Epithelial cell of esophagus (primary cell): ENCODE data around the gene PCED1B.

Experiments used
- DNase-seq: peaks from one replicate; pipeline ENCODE4 v3.0.0; 2010; ENCODE audit warnings: low read depth
- H3K4me3 ChIP-seq: 2 replicates; pipeline ENCODE4 v1.5.1; 2011; ENCODE audit warnings: mild to moderate bottlenecking, low read length, control low read depth
- TF ChIP-seq, protein P1 (sequence below): IDR thresholded peaks from 2 replicates; pipeline ENCODE4 v1.5.1; 2011; ENCODE audit warnings: low read depth, mild to moderate bottlenecking, low read length, control low read depth, inconsistent platforms; ENCODE audit not compliant: insufficient read depth; ENCODE audit errors: missing control alignments

PCED1B gene

DNA sequence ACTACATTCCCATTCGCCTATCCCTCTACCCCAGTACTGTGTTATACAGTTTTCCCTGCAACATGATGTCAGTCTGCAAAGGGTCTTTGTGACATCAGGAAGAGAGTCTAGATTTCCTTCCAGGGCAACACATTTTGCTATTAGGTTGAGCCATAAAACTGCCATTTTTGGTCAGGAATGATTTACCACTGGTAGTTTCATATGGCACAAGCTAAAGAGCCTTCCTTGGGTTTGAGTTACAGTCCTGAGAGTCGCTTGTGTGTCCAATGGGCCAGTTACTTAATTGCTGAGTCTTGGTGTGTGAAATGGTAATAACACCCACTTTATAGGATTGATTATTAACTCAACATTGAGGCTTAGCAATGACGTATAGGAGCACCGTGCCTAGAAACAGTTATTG is 23.0 kb downstream of the PCED1B start:
- no peak for DNase-seq
- H3K4me3 ChIP-seq, result no peak overlapping the region
- TF ChIP-seq, protein P1, sequence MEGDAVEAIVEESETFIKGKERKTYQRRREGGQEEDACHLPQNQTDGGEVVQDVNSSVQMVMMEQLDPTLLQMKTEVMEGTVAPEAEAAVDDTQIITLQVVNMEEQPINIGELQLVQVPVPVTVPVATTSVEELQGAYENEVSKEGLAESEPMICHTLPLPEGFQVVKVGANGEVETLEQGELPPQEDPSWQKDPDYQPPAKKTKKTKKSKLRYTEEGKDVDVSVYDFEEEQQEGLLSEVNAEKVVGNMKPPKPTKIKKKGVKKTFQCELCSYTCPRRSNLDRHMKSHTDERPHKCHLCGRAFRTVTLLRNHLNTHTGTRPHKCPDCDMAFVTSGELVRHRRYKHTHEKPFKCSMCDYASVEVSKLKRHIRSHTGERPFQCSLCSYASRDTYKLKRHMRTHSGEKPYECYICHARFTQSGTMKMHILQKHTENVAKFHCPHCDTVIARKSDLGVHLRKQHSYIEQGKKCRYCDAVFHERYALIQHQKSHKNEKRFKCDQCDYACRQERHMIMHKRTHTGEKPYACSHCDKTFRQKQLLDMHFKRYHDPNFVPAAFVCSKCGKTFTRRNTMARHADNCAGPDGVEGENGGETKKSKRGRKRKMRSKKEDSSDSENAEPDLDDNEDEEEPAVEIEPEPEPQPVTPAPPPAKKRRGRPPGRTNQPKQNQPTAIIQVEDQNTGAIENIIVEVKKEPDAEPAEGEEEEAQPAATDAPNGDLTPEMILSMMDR, result no peak

DNA sequence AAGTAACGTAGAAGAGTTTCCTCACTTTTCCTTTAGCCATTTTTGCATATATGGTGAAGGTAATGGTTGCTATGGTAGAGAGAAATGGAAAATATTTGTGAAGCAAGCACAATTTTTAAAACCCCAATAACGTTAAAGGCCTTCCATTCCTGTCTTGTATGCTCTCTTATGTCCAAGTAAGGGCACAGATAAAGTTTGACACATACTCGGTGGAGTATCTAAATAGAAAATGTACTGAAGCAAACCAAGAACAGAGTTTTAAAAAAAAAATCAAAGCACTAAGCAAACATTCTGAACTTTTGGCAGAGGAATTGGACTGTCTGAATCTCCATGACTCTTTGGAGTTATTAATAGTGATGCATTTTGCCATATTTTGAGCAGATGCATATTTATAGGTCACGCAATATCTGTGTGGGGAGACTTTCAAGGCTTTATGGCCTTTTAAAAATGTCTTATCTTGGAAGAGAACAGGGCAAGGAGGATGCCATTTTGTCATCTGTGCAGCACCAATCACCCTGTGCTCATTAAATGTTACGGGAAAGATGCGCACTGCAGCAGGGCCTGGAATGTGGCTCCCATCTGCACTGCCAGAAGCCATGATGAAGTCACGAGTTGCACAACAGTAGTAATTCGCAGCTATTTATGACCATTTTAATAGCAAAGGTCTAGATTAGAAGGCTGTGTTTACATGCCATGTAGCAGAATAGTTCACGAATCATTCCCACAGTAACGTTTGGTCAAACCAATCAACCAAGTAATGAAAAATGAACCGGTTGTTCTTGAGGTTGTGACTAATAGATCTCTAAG is 23.6 kb downstream of the PCED1B start:
- TF ChIP-seq, protein P1, result no peak
- DNase-seq, result peak; percentile 46
- no peak overlapping the region for H3K4me3 ChIP-seq

DNA sequence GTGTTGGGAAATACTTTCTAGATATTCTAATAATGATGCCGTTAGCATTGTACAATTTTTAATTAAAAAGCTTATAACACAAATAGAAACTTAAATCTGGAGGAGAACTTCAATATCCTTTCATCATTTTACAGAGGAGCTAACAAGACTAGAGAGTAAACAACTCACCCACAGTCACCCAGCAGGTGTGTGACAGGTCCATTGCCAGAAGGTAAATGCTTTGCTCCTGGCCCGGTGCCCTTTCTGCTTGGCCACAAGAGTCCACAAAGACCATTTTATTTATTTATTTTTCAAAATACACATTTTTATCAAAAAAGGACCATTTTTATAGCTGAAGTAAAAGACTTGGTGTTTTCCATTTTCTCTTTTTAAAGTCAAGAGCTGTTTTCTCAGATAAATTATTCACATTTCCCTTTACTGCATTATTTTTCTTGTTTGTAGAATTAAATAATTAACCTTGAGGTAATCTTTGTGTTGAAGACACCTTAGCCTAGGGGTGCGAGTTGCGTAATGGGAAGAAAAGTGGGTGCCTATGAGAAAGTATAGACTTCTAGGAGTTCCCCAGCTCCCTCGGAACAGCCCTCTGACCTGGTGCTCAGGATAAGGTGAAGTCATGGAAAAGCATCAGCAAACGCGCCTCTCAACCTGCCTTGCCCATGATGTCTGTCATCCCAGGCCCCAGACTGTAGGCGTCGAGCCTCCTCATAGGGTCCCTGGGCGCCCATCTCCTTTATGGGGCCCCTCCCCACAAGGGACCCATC is 26.7 kb downstream of the PCED1B start:
- no peak for DNase-seq
- TF ChIP-seq, protein P1, result no peak
- H3K4me3 ChIP-seq, result no peak overlapping the region

- H3K4me3 ChIP-seq, result no peak overlapping the region
- TF ChIP-seq, protein P1, result no peak
- no peak for DNase-seq
These were observed 28.0 kb downstream of the PCED1B start for GRCh38 chr12:47107446-47107845.

GRCh38 chr12:47107926-47108325 is 28.5 kb downstream of the PCED1B start:
- DNase-seq, result no peak
- no peak overlapping the region for H3K4me3 ChIP-seq
- TF ChIP-seq, protein P1, result no peak

- no peak overlapping the region for H3K4me3 ChIP-seq
- DNase-seq, result no peak
- TF ChIP-seq, protein P1, result no peak
These were observed 30.7 kb downstream of the PCED1B start for GRCh38 chr12:47110011-47110541.
